BLaER1 (cell line): ENCODE results near the gene DLK1.

Experiments used
- H3K27ac ChIP-seq: shearing (Covaris generic); formaldehyde crosslinking; 2 replicates; pipeline ENCODE4 v1.8.1; 2022
- H3K27me3 ChIP-seq: shearing (Covaris generic); formaldehyde crosslinking; 2 replicates; pipeline ENCODE4 v1.8.1; 2022
- H3K36me3 ChIP-seq: shearing (Covaris generic); formaldehyde crosslinking; 2 replicates; pipeline ENCODE4 v1.8.1; 2022
- H3K4me1 ChIP-seq: shearing (Covaris generic); formaldehyde crosslinking; 2 replicates; pipeline ENCODE4 v1.8.1; 2022
- H3K4me2 ChIP-seq: shearing (Covaris generic); formaldehyde crosslinking; 2 replicates; pipeline ENCODE4 v1.8.1; 2022
- H3K4me3 ChIP-seq: shearing (Covaris generic); formaldehyde crosslinking; 2 replicates; pipeline ENCODE4 v1.8.1; 2022
- H3K9ac ChIP-seq: shearing (Covaris generic); formaldehyde crosslinking; 2 replicates; pipeline ENCODE4 v1.8.1; 2022
- H3K9me3 ChIP-seq: shearing (Covaris generic); formaldehyde crosslinking; 2 replicates; pipeline ENCODE4 v1.8.1; 2022
- H4K20me1 ChIP-seq: shearing (Covaris generic); formaldehyde crosslinking; 2 replicates; pipeline ENCODE4 v1.8.1; 2022
- Cebpa-rat ChIP-seq: shearing (Covaris generic); IDR thresholded peaks from 2 replicates; pipeline ENCODE4 v1.8.1; 2022

The DLK1 gene

GRCh38 chr14:100692859-100693558, 33.7 kb upstream of the DLK1 start:
- no peaks in the 10 kb centered on the region for H3K36me3 ChIP-seq
- H4K20me1 ChIP-seq, result no peaks in the 10 kb centered on the region
- no peak overlapping the region for H3K27ac ChIP-seq
- H3K4me1 ChIP-seq, result peaks cover 14% of the 10 kb centered on the region
- TF ChIP-seq Cebpa-rat, result no peak
- H3K9ac ChIP-seq, result no peak overlapping the region
- H3K9me3 ChIP-seq, result no peaks in the 10 kb centered on the region
- no peak overlapping the region for H3K4me2 ChIP-seq
- H3K4me3 ChIP-seq, result no peak overlapping the region
- no peaks in the 10 kb centered on the region for H3K27me3 ChIP-seq

GRCh38 chr14:100693877-100694578, 32.7 kb upstream of the DLK1 start:
- H3K9me3 ChIP-seq, result no peaks in the 10 kb centered on the region
- H3K4me1 ChIP-seq, result peaks cover 15% of the 10 kb centered on the region
- TF ChIP-seq Cebpa-rat, result no peak
- H3K27ac ChIP-seq, result no peak overlapping the region
- H3K27me3 ChIP-seq, result no peaks in the 10 kb centered on the region
- H4K20me1 ChIP-seq, result no peaks in the 10 kb centered on the region
- H3K4me3 ChIP-seq, result no peak overlapping the region
- no peak overlapping the region for H3K4me2 ChIP-seq
- H3K36me3 ChIP-seq, result no peaks in the 10 kb centered on the region
- H3K9ac ChIP-seq, result no peak overlapping the region

GRCh38 chr14:100694579-100695422, 31.9 kb upstream of the DLK1 start:
- no peak overlapping the region for H3K4me2 ChIP-seq
- no peak overlapping the region for H3K4me3 ChIP-seq
- no peak overlapping the region for H3K9ac ChIP-seq

GRCh38 chr14:100695423-100695738, 31.3 kb upstream of the DLK1 start:
- TF ChIP-seq Cebpa-rat, result no peak
- Histone ChIP-seq H3K27ac (no peak overlapping the region), H3K4me2 (no peak overlapping the region), H3K4me1 (peaks cover 15% of the 10 kb centered on the region), H3K27me3 (no peaks in the 10 kb centered on the region), H3K4me3 (no peak overlapping the region), H4K20me1 (no peaks in the 10 kb centered on the region), H3K9me3 (no peaks in the 10 kb centered on the region), H3K9ac (no peak overlapping the region), H3K36me3 (no peaks in the 10 kb centered on the region)

More at GRCh38 chr14:100694579-100695422, 31.9 kb upstream of the DLK1 start:
- Histone ChIP-seq H3K9me3 (no peaks in the 10 kb centered on the region), H4K20me1 (no peaks in the 10 kb centered on the region), H3K27me3 (no peaks in the 10 kb centered on the region), H3K4me1 (peaks cover 15% of the 10 kb centered on the region), H3K27ac (no peak overlapping the region), H3K36me3 (no peaks in the 10 kb centered on the region)
- no peak for TF ChIP-seq Cebpa-rat

DNA sequence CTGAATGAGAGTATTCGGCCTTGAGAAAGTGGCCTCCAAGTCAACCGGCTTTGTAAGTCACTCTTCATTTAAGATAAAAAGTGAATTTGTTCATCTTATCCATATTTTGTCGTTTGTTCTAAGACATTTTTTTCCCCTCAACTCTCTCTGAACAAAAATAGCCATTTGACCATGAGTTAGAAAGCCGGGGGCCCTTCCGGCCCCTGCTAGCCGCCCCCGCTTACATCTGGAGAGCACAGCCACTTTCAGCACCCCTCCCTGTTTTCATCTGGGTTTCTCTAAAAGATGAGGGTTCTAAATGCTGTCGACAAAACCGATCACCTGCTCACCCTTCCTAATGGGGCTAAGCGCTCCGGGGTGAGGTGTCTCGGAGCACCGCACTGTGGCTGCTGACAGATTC, 30.7 kb upstream of the DLK1 start:
- H3K4me2 ChIP-seq, result no peak overlapping the region
- peaks cover 15% of the 10 kb centered on the region for H3K4me1 ChIP-seq
- no peak overlapping the region for H3K27ac ChIP-seq
- no peak overlapping the region for H3K9ac ChIP-seq
- H3K27me3 ChIP-seq, result no peaks in the 10 kb centered on the region
- no peaks in the 10 kb centered on the region for H3K36me3 ChIP-seq
- no peak overlapping the region for H3K4me3 ChIP-seq
- no peak for TF ChIP-seq Cebpa-rat
- H4K20me1 ChIP-seq, result no peaks in the 10 kb centered on the region
- H3K9me3 ChIP-seq, result no peaks in the 10 kb centered on the region

GRCh38 chr14:100696590-100696989, 30.1 kb upstream of the DLK1 start:
- no peaks in the 10 kb centered on the region for H3K9me3 ChIP-seq
- H3K36me3 ChIP-seq, result no peaks in the 10 kb centered on the region
- H3K27ac ChIP-seq, result no peak overlapping the region
- no peak overlapping the region for H3K9ac ChIP-seq
- no peak overlapping the region for H3K4me2 ChIP-seq
- no peaks in the 10 kb centered on the region for H4K20me1 ChIP-seq
- H3K27me3 ChIP-seq, result no peaks in the 10 kb centered on the region
- TF ChIP-seq Cebpa-rat, result no peak
- no peak overlapping the region for H3K4me3 ChIP-seq
- H3K4me1 ChIP-seq, result peaks cover 15% of the 10 kb centered on the region

DNA sequence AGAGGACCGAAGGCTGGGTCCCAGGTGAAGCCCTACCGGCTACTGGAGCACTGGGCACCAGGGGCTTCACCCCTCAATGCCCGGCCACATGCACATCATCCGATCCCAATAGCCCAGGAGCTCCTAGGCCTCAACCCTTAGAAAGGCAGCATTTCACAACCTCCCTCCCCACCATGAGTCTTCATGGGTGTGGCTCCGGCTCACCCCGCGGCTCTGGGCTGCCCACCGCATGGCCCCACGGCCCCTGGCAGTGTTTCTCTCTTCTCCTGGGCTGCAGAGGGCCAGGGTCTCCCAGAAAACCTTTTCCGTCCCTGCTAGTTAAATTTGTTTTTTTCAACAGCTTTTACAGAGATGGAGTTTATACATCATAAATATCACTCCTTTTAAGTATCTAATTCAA, 28.6 kb upstream of the DLK1 start:
- H4K20me1 ChIP-seq, result no peaks in the 10 kb centered on the region
- H3K4me2 ChIP-seq, result no peak overlapping the region
- TF ChIP-seq Cebpa-rat, result no peak
- H3K36me3 ChIP-seq, result no peaks in the 10 kb centered on the region
- no peak overlapping the region for H3K27ac ChIP-seq
- H3K9me3 ChIP-seq, result no peaks in the 10 kb centered on the region
- peaks cover 15% of the 10 kb centered on the region for H3K4me1 ChIP-seq
- H3K27me3 ChIP-seq, result no peaks in the 10 kb centered on the region
- no peak overlapping the region for H3K9ac ChIP-seq
- H3K4me3 ChIP-seq, result no peak overlapping the region

GRCh38 chr14:100698666-100699448, 27.8 kb upstream of the DLK1 start:
- no peaks in the 10 kb centered on the region for H3K27me3 ChIP-seq
- H3K4me2 ChIP-seq, result peak overlapping the region; percentile 28; the same call in 1 of the 2 replicates
- no peaks in the 10 kb centered on the region for H3K36me3 ChIP-seq
- H3K4me3 ChIP-seq, result no peak overlapping the region
- H3K27ac ChIP-seq, result no peak overlapping the region
- TF ChIP-seq Cebpa-rat, result no peak
- peaks cover 15% of the 10 kb centered on the region for H3K4me1 ChIP-seq
- no peaks in the 10 kb centered on the region for H3K9me3 ChIP-seq
- H4K20me1 ChIP-seq, result no peaks in the 10 kb centered on the region
- H3K9ac ChIP-seq, result no peak overlapping the region

DNA sequence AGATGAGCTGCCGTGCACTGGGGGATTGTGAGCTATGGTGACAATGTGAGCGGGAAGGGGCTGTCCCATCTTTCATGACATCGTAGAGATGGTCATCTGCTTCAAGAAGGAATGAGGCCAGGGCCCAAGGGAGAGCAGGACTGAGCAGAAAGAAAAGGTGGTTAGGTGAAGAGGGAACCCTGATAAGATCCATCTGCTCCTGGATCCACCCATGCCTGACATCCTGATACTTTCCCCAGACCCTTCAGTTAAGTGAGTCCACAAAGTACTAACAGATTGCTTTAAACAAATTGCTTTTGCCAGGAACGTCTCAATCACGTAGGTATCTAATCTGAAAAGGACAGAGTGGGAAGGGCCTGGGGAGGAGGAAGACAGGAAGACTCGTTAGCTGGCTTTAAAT, 25.4 kb upstream of the DLK1 start:
- Histone ChIP-seq H3K9ac (no peak overlapping the region), H3K4me3 (no peak overlapping the region), H3K9me3 (no peaks in the 10 kb centered on the region), H3K36me3 (no peaks in the 10 kb centered on the region), H4K20me1 (no peaks in the 10 kb centered on the region), H3K4me2 (no peak overlapping the region), H3K27ac (no peak overlapping the region), H3K4me1 (peaks cover 13% of the 10 kb centered on the region), H3K27me3 (peaks cover 8% of the 10 kb centered on the region; the same call in 1 of the 2 replicates)
- TF ChIP-seq Cebpa-rat, result no peak
